NCI-H1092 (cell line): ENCODE data around the gene CLCNKB.
"Not testable (repeated sequence)": the region's sequence is repeated elsewhere in the genome, so short reads cannot be mapped to it uniquely, and the experiment has no call there.

Source experiments
- DNase-seq: peaks from one replicate; lab custom pipeline; 2025; lab: John Stamatoyannopoulos, UW

CLCNKB gene

DNA sequence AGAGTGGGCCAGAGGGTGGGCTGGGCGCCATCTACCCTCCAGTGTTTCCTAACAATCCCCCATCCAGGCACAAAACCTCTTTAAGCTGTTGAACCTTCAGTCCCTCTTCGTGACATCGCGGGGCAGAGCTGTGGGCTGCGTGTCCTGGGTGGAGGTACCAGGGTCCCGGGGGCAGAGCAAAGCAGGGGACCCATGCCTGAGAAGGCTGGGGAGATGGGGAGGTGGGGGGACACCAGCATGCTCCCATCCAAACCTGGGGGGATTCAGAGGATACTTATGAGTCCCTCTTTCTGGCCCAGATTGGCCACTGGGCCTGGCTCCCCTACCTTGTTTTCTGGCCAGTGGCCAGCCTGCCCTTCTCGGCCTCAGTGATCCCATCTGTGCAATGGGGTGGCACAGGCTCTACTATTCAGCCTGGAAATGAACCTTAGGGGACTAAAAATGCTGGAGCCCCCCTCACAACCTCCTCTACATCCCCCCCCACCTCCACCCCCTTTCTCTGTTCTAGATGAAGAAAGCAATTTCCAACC, 10.4 kb upstream of the CLCNKB start:
- DNase-seq = not testable (repeated sequence)

GRCh38 chr1:16036461-16036860, 7.1 kb upstream of the CLCNKB start:
- not testable (repeated sequence) for DNase-seq

- DNase-seq = no peak
Measured at GRCh38 chr1:16038620-16038912, 5.0 kb upstream of the CLCNKB start.

- DNase-seq = not testable (repeated sequence)
Measured at GRCh38 chr1:16039871-16040270, 3.7 kb upstream of the CLCNKB start.

GRCh38 chr1:16041200-16041599, 2.4 kb upstream of the CLCNKB start:
- no peak for DNase-seq

- no peak for DNase-seq
Measured at GRCh38 chr1:16042096-16042495, 1.5 kb upstream of the CLCNKB start.

GRCh38 chr1:16042654-16043053, 928 bp upstream of the CLCNKB start:
- not testable (repeated sequence) for DNase-seq

DNA sequence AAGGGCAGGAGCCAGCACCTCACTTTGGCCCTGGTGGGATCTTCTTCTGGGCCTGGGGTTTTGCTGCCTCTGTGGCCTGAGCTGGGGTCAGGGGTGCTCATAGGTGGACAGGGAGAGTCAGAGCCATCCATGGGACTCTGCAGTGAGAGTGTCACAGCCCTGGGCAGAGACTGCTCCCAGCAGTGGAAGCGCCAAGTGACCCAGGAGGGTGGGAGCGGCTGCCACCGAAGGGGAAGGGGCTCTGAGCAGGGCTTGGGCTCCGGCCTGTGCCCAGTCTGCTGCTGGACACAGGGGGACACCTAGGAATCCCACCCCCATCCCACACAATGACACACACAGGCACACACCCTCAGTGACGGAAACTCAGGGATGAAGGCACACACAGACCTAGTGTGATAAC, 368 bp downstream of the CLCNKB start:
- no peak for DNase-seq

- DNase-seq = no peak
Measured at GRCh38 chr1:16046842-16047241, 3.3 kb downstream of the CLCNKB start.

DNA sequence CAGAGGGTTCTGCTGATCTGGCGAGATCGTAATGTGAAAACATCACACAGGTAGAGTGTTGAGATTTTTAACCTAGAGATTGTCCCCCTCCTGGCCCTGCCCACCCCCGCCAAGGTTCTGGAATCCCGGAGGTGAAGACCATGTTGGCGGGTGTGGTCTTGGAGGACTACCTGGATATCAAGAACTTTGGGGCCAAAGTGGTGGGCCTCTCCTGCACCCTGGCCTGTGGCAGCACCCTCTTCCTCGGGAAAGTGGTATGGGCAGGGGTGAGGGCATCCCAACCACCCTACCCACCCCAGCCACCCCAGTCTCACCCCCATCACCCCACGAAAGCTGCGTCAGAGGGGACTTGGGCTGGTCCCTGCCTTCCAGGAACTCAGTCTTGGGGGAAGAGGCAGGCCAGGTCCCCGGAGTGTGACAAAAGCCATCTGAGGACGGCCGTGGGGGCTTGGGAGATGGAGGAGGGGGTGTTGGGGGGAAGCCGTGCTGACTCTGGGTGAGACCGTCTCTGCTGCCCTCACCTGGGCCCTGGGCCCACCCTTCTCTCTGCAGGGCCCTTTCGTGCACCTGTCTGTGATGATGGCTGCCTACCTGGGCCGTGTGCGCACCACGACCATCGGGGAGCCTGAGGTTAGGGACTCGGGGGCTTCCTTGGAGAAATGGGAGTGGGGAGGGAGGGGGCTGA, 4.4 kb downstream of the CLCNKB start:
- DNase-seq = no peak

DNA sequence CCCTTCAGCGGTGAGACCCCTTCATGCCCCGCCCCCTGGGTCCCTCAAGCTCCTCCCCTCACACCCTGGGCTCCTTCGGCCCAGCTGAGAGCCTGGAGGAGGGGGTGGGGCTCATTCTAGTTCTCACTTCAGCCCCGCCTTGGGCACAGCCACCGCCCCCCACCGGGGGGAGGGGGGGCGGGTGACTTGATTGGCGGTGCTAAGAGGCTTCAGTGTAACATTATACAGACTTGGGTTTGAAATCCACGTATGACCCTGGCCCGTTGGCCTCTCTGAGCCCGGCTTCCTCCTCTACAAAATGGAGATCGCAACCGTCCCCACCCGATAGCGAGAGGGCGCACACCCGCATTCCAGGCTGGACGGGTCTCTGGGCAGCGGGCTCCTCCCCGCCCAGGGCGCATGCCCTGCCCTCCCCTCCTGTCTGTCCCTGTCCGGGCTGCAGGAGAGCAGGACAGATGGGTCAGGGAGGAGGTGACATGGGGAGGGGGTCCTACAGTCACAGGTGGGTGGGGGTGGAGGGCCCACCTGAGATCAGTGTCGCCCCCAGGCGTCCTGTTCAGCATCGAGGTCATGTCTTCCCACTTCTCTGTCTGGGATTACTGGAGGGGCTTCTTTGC, 5.1 kb downstream of the CLCNKB start:
- peak; percentile 16 for DNase-seq

- DNase-seq = no peak
Measured at GRCh38 chr1:16050328-16050727, 6.7 kb downstream of the CLCNKB start.

GRCh38 chr1:16051039-16051438, 7.5 kb downstream of the CLCNKB start:
- no peak for DNase-seq

DNA sequence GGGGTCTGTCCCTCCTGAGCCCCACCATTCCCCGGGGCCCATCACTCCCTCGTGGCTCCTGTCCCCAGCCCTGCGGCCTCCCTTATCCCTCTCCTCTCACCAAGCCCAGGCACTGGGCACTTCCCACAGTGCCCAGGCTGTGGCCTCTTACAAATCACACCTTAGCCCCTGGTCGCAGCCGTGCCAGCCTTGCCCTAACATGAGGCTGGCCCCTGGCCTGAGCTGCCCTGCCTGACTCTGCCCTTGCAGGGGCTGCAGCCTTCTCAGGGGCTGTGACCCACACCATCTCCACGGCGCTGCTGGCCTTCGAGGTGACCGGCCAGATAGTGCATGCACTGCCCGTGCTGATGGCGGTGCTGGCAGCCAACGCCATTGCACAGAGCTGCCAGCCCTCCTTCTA, 8.4 kb downstream of the CLCNKB start:
- not testable (repeated sequence) for DNase-seq

GRCh38 chr1:16053781-16054502, 10.4 kb downstream of the CLCNKB start:
- DNase-seq = no peak

DNA sequence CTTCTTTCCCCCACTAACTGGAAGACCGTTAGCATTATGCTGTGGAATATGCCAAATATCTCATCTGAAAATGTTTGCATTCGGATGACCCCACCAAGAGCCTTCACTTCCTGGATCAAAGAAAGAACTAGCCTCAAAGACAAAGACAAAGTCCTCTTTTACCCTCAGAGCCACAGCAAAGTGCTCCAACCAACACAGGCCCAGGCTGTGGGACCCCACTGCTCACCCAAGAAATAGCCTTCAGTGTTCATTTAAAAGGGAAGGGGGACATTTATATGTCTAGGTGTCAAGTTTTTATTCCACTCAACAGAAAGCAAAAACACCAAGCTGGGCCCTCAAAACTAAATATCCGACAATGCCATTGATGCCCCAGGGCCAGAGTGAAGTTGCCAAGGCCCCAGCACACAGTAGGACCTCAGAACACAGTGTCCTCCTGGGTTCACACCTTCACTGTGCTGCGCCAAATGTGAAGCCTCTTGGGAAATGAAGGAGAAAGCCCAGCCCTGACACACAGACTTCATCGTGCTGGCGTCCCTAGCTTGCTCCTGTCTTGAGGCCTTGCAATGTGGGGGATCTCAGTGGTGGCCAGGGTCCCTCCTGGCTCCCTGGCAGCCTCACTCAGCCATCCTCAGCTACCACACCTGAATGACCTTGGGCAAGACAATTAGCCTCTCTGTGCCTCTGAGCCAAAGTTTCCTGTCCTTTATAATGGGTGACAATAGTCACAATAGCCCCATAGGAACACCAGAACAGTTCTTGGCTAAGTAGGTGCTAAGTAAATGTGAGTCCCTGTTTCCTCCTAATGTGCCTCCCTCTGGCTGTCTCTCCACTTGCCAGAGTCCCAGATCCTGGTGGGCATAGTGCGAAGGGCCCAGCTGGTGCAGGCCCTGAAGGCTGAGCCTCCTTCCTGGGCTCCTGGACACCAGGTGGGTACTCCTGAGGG, 11.3 kb downstream of the CLCNKB start:
- DNase-seq = no peak

DNA sequence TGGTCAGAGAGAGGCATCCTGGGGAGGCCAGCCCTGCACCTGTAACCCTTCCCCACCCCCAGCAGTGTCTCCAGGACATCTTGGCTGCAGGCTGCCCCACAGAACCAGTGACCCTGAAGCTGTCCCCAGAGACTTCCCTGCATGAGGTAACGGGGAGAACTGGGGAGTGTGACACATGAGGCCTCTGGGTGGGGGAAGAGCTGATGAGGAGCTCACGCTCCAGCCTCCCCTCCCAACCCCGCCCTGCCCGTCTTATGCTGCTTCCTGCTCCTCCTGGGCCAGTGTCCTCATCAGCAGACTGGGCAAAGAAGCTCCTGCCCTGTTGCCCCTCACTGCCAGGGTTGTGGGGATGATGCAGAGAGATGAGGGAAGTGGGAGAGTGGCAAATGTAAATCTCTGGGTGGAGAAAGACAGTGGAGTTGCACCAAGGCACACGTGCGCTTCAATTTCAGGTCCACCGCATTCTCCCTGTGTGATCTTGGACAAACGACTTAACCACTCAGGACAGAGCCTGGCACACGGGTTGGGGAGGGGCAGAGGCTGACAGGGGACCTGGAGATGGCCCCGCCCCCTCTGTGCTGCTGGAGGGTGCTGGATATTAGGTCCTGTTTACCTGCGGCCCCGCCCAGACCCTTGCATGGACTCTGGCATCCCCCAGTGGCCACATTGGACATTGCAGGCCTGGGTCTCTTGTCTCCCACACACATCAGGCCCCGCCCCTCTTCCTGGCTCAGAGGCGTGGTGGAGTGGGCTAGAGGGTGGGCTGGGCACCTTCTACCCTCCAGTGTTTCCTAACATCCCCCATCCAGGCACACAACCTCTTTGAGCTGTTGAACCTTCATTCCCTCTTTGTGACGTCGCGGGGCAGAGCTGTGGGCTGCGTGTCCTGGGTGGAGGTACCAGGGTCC, 12.3 kb downstream of the CLCNKB start:
- DNase-seq = peak; percentile 88

DNA sequence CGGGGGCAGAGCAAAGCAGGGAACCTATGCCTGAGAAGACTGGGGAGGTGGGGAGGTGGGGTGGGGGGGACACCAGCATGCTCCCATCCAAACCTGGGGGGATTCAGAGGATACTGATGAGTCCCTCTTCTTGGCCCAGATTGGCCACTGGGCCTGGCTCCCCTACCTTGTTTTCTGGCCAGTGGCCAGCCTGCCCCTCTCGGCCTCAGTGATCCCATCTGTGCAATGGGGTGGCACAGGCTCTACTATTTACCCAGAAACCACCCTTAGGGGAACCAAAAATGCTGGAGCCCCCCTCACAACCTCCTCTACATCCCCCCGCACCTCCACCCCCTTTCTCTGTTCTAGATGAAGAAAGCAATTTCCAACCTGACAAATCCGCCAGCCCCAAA, 12.9 kb downstream of the CLCNKB start:
- DNase-seq = not testable (repeated sequence)

DNA sequence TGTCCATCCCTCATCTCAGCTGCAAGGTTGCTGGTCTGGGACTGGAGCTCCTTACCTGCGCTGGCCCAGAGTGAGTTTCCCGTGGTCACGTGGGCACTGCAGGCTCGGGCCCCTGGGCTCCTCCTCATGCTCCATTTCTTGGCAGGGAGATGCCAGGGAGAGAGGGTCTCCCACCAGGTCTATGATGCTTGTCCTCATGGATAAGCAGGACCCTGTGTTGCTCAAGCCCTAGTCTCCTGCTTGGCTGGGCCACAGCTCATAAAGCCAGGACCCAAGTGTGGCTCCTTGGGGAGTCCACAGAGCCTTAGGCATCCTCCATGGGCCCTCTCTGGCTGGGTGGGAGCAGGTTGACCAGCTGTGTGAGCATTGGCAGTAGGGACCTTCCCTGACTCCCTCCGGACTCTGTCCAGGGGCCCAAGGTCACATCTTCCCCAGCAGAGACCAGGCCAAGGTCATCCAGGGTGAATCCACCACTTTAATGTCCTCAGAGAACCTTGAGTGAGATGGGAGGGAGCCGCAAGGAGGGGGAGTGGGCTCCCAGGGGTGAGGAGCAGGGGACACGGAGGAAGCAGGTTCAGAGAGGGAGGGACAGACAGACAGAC, 13.8 kb downstream of the CLCNKB start:
- not testable (repeated sequence) for DNase-seq

GRCh38 chr1:16058394-16059120, 15.0 kb downstream of the CLCNKB start:
- not testable (repeated sequence) for DNase-seq
